Parathyroid adenoma (tissue), 2 donors: Measurements from ENCODE around the gene ELK3.

Experiments used
- H2AFZ ChIP-seq: fragments of 300-600 bp; sonication (generic); one replicate; pipeline ENCODE4 v1.7.0; 2017; ENCODE audit warnings: antibody characterized with exemption, mild to moderate bottlenecking
- H3K27ac ChIP-seq: fragments of 300-600 bp; sonication (generic); one replicate; pipeline ENCODE4 v1.7.0; 2017
- H3K27me3 ChIP-seq: fragments of 300-600 bp; sonication (generic); one replicate; pipeline ENCODE4 v1.7.0; 2017; ENCODE audit warnings: low read length; ENCODE audit not compliant: control insufficient read depth, insufficient read depth
- H3K36me3 ChIP-seq: fragments of 300-600 bp; sonication (generic); one replicate; pipeline ENCODE4 v1.7.0; 2017; ENCODE audit warnings: low read length; ENCODE audit not compliant: control insufficient read depth, insufficient read depth
- H3K4me1 ChIP-seq: fragments of 300-600 bp; sonication (generic); one replicate; pipeline ENCODE4 v1.7.0; 2017; ENCODE audit warnings: control low read depth
- H3K4me2 ChIP-seq: fragments of 300-600 bp; sonication (generic); one replicate; pipeline ENCODE4 v1.7.0; 2017; ENCODE audit warnings: low read length
- H3K4me3 ChIP-seq: fragments of 300-600 bp; sonication (generic); one replicate; pipeline ENCODE4 v1.7.0; 2017; ENCODE audit warnings: low read depth, low read length
- H3K79me2 ChIP-seq: fragments of 300-600 bp; sonication (generic); one replicate; pipeline ENCODE4 v1.7.0; 2017; ENCODE audit warnings: control low read depth
- H3K9ac ChIP-seq: fragments of 300-600 bp; sonication (generic); one replicate; pipeline ENCODE4 v1.7.0; 2017; ENCODE audit warnings: mild to moderate bottlenecking
- H3K9me3 ChIP-seq: fragments of 300-600 bp; sonication (generic); one replicate; pipeline ENCODE4 v1.7.0; 2017; ENCODE audit warnings: low read length; ENCODE audit not compliant: control insufficient read depth
- CTCF ChIP-seq: fragments of 300-600 bp; sonication (generic); IDR thresholded peaks from one replicate; pipeline ENCODE4 v1.7.0; 2017; ENCODE audit warnings: antibody characterized with exemption, mild to moderate bottlenecking
- donor health status: primary hyperparathyroidism.

Gene ELK3

GRCh38 chr12:96240656-96241055 is 46.5 kb downstream of the ELK3 start:
- Histone ChIP-seq H3K4me1 (peaks cover 7% of the 10 kb centered on the region), H3K79me2 (peaks cover 2% of the 10 kb centered on the region), H2AFZ (no peak overlapping the region), H3K36me3 (no peaks in the 10 kb centered on the region), H3K27me3 (no peaks in the 10 kb centered on the region), H3K9me3 (no peaks in the 10 kb centered on the region), H3K9ac (no peak overlapping the region), H3K4me2 (no peak overlapping the region), H3K27ac (peak overlapping the region; percentile 72), H3K4me3 (no peak overlapping the region)
- TF ChIP-seq CTCF: no peak

GRCh38 chr12:96241431-96241830 is 47.3 kb downstream of the ELK3 start:
- Histone ChIP-seq H3K4me1 (peaks cover 7% of the 10 kb centered on the region), H3K36me3 (no peaks in the 10 kb centered on the region), H3K4me2 (no peak overlapping the region), H2AFZ (no peak overlapping the region), H3K27ac (peak overlapping the region; percentile 72), H3K9ac (no peak overlapping the region), H3K9me3 (no peaks in the 10 kb centered on the region), H3K4me3 (no peak overlapping the region), H3K27me3 (no peaks in the 10 kb centered on the region), H3K79me2 (peaks cover 2% of the 10 kb centered on the region)
- TF ChIP-seq CTCF: no peak

GRCh38 chr12:96241846-96242256 is 47.7 kb downstream of the ELK3 start:
- H3K4me3 ChIP-seq: no peak overlapping the region
- H2AFZ ChIP-seq: no peak overlapping the region
- peaks cover 1% of the 10 kb centered on the region for H3K79me2 ChIP-seq
- no peaks in the 10 kb centered on the region for H3K9me3 ChIP-seq
- TF ChIP-seq CTCF: no peak
- H3K27ac ChIP-seq: peak overlapping the region; percentile 72
- H3K4me1 ChIP-seq: peaks cover 7% of the 10 kb centered on the region
- no peaks in the 10 kb centered on the region for H3K27me3 ChIP-seq
- H3K4me2 ChIP-seq: no peak overlapping the region
- H3K36me3 ChIP-seq: no peaks in the 10 kb centered on the region
- no peak overlapping the region for H3K9ac ChIP-seq

- no peak for TF ChIP-seq CTCF
- Histone ChIP-seq H3K27me3 (no peaks in the 10 kb centered on the region), H3K9ac (no peak overlapping the region), H3K27ac (peak overlapping the region; percentile 72), H3K79me2 (no peaks in the 10 kb centered on the region), H3K4me1 (peaks cover 7% of the 10 kb centered on the region), H2AFZ (no peak overlapping the region), H3K4me2 (no peak overlapping the region), H3K36me3 (no peaks in the 10 kb centered on the region), H3K4me3 (no peak overlapping the region), H3K9me3 (no peaks in the 10 kb centered on the region)
Observed at GRCh38 chr12:96242597-96242996, 48.4 kb downstream of the ELK3 start.

- Histone ChIP-seq H3K4me3 (no peak overlapping the region), H3K4me1 (peaks cover 3% of the 10 kb centered on the region), H3K79me2 (no peaks in the 10 kb centered on the region), H3K4me2 (no peak overlapping the region), H3K27me3 (no peaks in the 10 kb centered on the region), H3K36me3 (no peaks in the 10 kb centered on the region), H3K9me3 (no peaks in the 10 kb centered on the region), H3K9ac (no peak overlapping the region), H3K27ac (no peak overlapping the region), H2AFZ (no peak overlapping the region)
- no peak for TF ChIP-seq CTCF
Observed at GRCh38 chr12:96244826-96245225, 50.7 kb downstream of the ELK3 start.
